C4-2B (cell line): ENCODE measurements around the gene EIF2S1.
"Not testable (repeated sequence)": the region's sequence is repeated elsewhere in the genome, so short reads cannot be mapped to it uniquely, and the experiment has no call there.

Experiments used
- H3K27ac ChIP-seq: fragments of 450-650 bp; 2 replicates; pipeline ENCODE4 v1.5.1; 2017
- ZFX ChIP-seq: fragments of 450-650 bp; IDR thresholded peaks from 2 replicates; pipeline ENCODE4 v1.6.1; 2017
- TF ChIP-seq, protein P1 (sequence below): fragments of 450-650 bp; conservative IDR thresholded peaks from 2 replicates; pipeline ENCODE4 v1.5.1; 2017; ENCODE audit warnings: mild to moderate bottlenecking

The EIF2S1 gene

GRCh38 chr14:67335781-67336180 is 24.3 kb upstream of the EIF2S1 start:
- no peak for TF ChIP-seq ZFX
- TF ChIP-seq, protein P1, sequence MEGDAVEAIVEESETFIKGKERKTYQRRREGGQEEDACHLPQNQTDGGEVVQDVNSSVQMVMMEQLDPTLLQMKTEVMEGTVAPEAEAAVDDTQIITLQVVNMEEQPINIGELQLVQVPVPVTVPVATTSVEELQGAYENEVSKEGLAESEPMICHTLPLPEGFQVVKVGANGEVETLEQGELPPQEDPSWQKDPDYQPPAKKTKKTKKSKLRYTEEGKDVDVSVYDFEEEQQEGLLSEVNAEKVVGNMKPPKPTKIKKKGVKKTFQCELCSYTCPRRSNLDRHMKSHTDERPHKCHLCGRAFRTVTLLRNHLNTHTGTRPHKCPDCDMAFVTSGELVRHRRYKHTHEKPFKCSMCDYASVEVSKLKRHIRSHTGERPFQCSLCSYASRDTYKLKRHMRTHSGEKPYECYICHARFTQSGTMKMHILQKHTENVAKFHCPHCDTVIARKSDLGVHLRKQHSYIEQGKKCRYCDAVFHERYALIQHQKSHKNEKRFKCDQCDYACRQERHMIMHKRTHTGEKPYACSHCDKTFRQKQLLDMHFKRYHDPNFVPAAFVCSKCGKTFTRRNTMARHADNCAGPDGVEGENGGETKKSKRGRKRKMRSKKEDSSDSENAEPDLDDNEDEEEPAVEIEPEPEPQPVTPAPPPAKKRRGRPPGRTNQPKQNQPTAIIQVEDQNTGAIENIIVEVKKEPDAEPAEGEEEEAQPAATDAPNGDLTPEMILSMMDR = peak; percentile 65
- H3K27ac ChIP-seq = no peak overlapping the region

- not testable (repeated sequence) for H3K27ac ChIP-seq
Observed at GRCh38 chr14:67341231-67341630, 18.9 kb upstream of the EIF2S1 start.

DNA sequence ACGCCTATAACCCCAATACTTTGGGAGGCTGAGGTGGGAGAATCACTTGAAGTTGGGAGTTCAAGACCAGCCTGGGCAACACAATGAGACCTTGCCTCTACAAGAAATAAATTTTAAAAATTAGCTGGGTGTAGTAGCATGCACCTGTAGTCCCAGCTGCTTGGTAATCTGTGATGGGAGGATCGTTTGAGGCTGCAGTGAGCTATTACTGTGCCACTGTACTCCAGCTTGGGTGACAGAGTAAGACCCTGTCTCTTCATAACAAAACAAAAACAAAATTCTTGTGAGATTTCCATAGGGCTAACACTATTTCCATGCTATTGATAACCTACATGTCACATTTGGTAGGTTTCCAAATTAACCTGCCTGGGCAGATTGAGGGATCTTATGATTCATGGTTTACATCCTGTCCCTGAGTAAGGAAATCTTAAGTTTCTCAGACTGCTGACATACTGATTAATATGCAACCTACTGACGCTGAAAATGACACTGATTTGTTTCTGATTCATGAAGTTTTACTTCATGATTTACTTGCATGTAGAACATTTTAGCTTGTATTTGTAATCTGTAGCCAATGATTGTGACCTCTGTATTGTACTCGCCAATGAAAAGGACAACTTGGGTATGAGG is 16.4 kb upstream of the EIF2S1 start:
- no peak for TF ChIP-seq ZFX
- TF ChIP-seq, protein P1 = no peak
- no peak overlapping the region for H3K27ac ChIP-seq

DNA sequence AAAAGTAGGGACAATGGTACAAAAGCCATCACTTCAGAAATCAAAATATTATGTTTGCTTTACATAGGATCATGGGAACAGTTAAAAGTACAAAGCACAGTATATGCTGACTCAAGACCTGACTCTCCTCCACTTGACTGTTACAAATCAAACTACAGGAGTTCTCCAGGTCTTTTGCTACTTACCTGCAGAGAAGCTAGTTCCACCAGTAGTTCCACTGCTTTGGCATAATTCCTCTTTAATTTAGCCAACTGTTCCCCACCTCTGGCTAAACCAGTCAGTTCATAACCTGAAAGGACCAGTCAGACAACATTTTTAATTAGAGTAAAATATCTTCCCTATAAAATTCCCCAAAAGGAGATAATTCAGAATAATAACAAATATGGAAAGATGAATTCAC is 14.5 kb upstream of the EIF2S1 start:
- TF ChIP-seq, protein P1 = no peak
- peak overlapping the region; percentile 73 for H3K27ac ChIP-seq

- no peak overlapping the region for H3K27ac ChIP-seq
- TF ChIP-seq ZFX = no peak
- TF ChIP-seq, protein P1 = no peak
Observed at GRCh38 chr14:67352055-67352454, 8.1 kb upstream of the EIF2S1 start.

- TF ChIP-seq, protein P1 = no peak
- TF ChIP-seq ZFX = no peak
- no peak overlapping the region for H3K27ac ChIP-seq
Observed at GRCh38 chr14:67357186-67357968, 2.8 kb upstream of the EIF2S1 start.

GRCh38 chr14:67357969-67358354 is 2.2 kb upstream of the EIF2S1 start:
- no peak overlapping the region for H3K27ac ChIP-seq
- TF ChIP-seq ZFX = no peak
- TF ChIP-seq, protein P1 = no peak
